Measurements from ENCODE around the gene PKNOX2. TPM values are rescaled to one million over a fixed set of nuclear protein-coding genes. Genes with fewer than 3 reads are reported as not detected.

PKNOX2 gene
- total and polyA plus RNA-seq, 2 of the 4 experiments (the other 2 are of a cell fraction): 0.72 to 2.3 TPM

DNA sequence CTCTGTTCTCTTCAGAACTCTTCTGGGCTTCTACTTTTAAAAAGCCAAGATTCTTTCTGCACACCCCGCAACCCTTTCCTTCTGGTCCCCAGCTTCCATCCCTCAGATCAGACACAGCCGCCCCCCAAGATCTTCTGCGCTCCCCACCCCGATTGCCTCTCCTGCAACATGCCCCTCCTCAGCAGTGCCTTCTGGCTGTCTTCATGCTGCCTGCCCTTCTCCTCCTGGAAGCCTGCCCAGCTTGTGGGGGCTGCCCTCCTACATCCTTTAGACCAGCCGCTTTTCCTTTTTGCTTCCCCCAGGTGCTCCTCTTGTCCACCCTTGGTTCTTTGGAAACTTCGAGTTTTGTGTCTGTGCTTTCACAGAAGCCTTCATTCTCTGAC lies 187.3 kb downstream of the PKNOX2 start:
- CTCF ChIA-PET: no interaction called here
- no TSS peak for BruUV-seq (replicated peaks)
- POLR2A ChIA-PET (ENCODE audit: unreplicated experiment): no interaction called here

More for the DNA sequence above, 187.3 kb downstream of the PKNOX2 start:
- no peak for ATAC-seq (ENCODE audit: low read depth)
- H3K27ac ChIP-seq (ENCODE audit: insufficient read depth, low read length): no peak overlapping the region
- H3K36me3 ChIP-seq (ENCODE audit: control insufficient read depth, insufficient read depth, low read length): no peaks in the 10 kb centered on the region
- dilution Hi-C loops (cut with HindIII; ENCODE audit: low sequenced_read_pairs, unreplicated experiment) (no loop called here), intact Hi-C loops (cut with micrococcal nuclease) (no loop called here), in situ Hi-C loops (cut with MboI; ENCODE audit: low sequenced_read_pairs) (no loop called here)
- no peak overlapping the region for H2BK20ac ChIP-seq (ENCODE audit: low read depth, low read length)
- H3K79me1 ChIP-seq (ENCODE audit: low read depth in 1 of 2, low read length in 2 of 2): no peaks in the 10 kb centered on the region
- H3K18ac ChIP-seq (ENCODE audit: low read depth, low read length): no peak overlapping the region
- no peaks in the 10 kb centered on the region for H3K9me3 ChIP-seq (ENCODE audit: control insufficient read depth, insufficient read depth, low read length)
- H3K56ac ChIP-seq (ENCODE audit: extremely low read depth, insufficient read depth, low read length): no peak overlapping the region
- H3K9me1 ChIP-seq (ENCODE audit: insufficient read depth, low read length): peaks cover 2% of the 10 kb centered on the region; the same call in 1 of the 2 replicates
- H2AK5ac ChIP-seq (ENCODE audit: low read depth, low read length): no peak overlapping the region
- no peak overlapping the region for H4K91ac ChIP-seq (ENCODE audit: insufficient read depth, low read depth, low read length)
- WGBS, 2 experiments (ENCODE audit: extremely low coverage in 2 of 2, insufficient read length in 1 of 2): 74% methylated on average over 4 of the region's 6 CpGs; no CpG with 5 or more reads in 1 of the 2 experiments
- no peak for DNase-seq
- H3K4me2 ChIP-seq (ENCODE audit: low read depth, low read length): no peak overlapping the region
- H2AK9ac ChIP-seq (replicated peaks; ENCODE audit: low read depth, low read length, poor library complexity): no peak overlapping the region
- no peaks in the 10 kb centered on the region; the same call in 1 of the 2 replicates for H3K4me1 ChIP-seq (ENCODE audit: control insufficient read depth, insufficient read depth, low read length)
- no peak overlapping the region for H3K4ac ChIP-seq (ENCODE audit: low read depth, low read length)
- no peak overlapping the region for H2AFZ ChIP-seq (replicated peaks; ENCODE audit: low read length, poor library complexity)
- H4K20me1 ChIP-seq (ENCODE audit: insufficient read depth, low read length): no peaks in the 10 kb centered on the region
- H3K4me3 ChIP-seq (ENCODE audit: insufficient read depth, low read depth, low read length): no peak overlapping the region
- no peak overlapping the region for H3K9ac ChIP-seq (ENCODE audit: low read depth, low read length)
- H3K27me3 ChIP-seq (ENCODE audit: control insufficient read depth, insufficient read depth, low read length): no peaks in the 10 kb centered on the region; the same call in 1 of the 2 replicates
- no peak overlapping the region for H3K14ac ChIP-seq (replicated peaks; ENCODE audit: low read depth, low read length)
- no peak overlapping the region for H4K5ac ChIP-seq (ENCODE audit: low read depth, low read length)
- no peak overlapping the region for H2BK15ac ChIP-seq (ENCODE audit: low read depth, low read length)
- H4K8ac ChIP-seq (ENCODE audit: low read depth in 2 of 2, low read length in 2 of 2): no peak overlapping the region
- H3K23ac ChIP-seq (ENCODE audit: low read depth, low read length): no peak overlapping the region
- no peak for TF ChIP-seq FOS (IDR thresholded peaks at IDR 0.05; ENCODE audit: low read depth, low read length)
- no peak for TF ChIP-seq RAD21 (IDR thresholded peaks at IDR 0.05; ENCODE audit: low read length)
- TF ChIP-seq CHD1 (IDR thresholded peaks at IDR 0.05; ENCODE audit: low read depth, low read length): no peak
- TF ChIP-seq SMC3 (IDR thresholded peaks at IDR 0.05; ENCODE audit: low read depth, low read length): no peak
- no peak for TF ChIP-seq MXI1 (IDR thresholded peaks at IDR 0.05; ENCODE audit: borderline replicate concordance, low read depth, low read length)
- TF ChIP-seq, protein P1, sequence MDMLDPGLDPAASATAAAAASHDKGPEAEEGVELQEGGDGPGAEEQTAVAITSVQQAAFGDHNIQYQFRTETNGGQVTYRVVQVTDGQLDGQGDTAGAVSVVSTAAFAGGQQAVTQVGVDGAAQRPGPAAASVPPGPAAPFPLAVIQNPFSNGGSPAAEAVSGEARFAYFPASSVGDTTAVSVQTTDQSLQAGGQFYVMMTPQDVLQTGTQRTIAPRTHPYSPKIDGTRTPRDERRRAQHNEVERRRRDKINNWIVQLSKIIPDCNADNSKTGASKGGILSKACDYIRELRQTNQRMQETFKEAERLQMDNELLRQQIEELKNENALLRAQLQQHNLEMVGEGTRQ (IDR thresholded peaks at IDR 0.05; ENCODE audit: low read depth, low read length): no peak
- TF ChIP-seq, protein P2, sequence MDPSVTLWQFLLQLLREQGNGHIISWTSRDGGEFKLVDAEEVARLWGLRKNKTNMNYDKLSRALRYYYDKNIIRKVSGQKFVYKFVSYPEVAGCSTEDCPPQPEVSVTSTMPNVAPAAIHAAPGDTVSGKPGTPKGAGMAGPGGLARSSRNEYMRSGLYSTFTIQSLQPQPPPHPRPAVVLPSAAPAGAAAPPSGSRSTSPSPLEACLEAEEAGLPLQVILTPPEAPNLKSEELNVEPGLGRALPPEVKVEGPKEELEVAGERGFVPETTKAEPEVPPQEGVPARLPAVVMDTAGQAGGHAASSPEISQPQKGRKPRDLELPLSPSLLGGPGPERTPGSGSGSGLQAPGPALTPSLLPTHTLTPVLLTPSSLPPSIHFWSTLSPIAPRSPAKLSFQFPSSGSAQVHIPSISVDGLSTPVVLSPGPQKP (IDR thresholded peaks at IDR 0.05; ENCODE audit: borderline replicate concordance, low read depth, low read length): no peak
- TF ChIP-seq, protein P3, sequence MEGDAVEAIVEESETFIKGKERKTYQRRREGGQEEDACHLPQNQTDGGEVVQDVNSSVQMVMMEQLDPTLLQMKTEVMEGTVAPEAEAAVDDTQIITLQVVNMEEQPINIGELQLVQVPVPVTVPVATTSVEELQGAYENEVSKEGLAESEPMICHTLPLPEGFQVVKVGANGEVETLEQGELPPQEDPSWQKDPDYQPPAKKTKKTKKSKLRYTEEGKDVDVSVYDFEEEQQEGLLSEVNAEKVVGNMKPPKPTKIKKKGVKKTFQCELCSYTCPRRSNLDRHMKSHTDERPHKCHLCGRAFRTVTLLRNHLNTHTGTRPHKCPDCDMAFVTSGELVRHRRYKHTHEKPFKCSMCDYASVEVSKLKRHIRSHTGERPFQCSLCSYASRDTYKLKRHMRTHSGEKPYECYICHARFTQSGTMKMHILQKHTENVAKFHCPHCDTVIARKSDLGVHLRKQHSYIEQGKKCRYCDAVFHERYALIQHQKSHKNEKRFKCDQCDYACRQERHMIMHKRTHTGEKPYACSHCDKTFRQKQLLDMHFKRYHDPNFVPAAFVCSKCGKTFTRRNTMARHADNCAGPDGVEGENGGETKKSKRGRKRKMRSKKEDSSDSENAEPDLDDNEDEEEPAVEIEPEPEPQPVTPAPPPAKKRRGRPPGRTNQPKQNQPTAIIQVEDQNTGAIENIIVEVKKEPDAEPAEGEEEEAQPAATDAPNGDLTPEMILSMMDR (conservative IDR thresholded peaks at IDR 0.05; ENCODE audit: low read depth, low read length): no peak
- TF ChIP-seq RFX5 (IDR thresholded peaks at IDR 0.05; ENCODE audit: low read depth, low read length): no peak
- TF ChIP-seq BHLHE40 (IDR thresholded peaks at IDR 0.05; ENCODE audit: low read depth, low read length): no peak
- no peak for TF ChIP-seq RCOR1 (IDR thresholded peaks at IDR 0.05; ENCODE audit: insufficient replicate concordance, low read length)
- no peak for TF ChIP-seq CEBPB (IDR thresholded peaks at IDR 0.05; ENCODE audit: low read depth, low read length)
- no peak for TF ChIP-seq MAFK (IDR thresholded peaks at IDR 0.05; ENCODE audit: low read depth, low read length)
- TF ChIP-seq NFE2L2 (IDR thresholded peaks at IDR 0.05; ENCODE audit: low read depth, low read length): no peak
- no peak for TF ChIP-seq POLR2A (IDR thresholded peaks at IDR 0.05; ENCODE audit: low read depth, low read length)
- no peak for TF ChIP-seq MAZ (IDR thresholded peaks at IDR 0.05; ENCODE audit: borderline replicate concordance, low read depth, low read length)
- no peak overlapping the region for H2BK5ac ChIP-seq (ENCODE audit: low read depth, low read length, poor library complexity, severe bottlenecking)
- H2BK120ac ChIP-seq (ENCODE audit: low read depth, low read length): no peak overlapping the region

Measured in IMR-90 (cell line).